Renal cortex interstitium (tissue), 15 donors: ENCODE results near the gene NUDCD3. TPM values are rescaled to one million over a fixed set of nuclear protein-coding genes. Genes with fewer than 3 reads are reported as not detected.

Source experiments
- DNase-seq, 11 donors: peaks; one replicate each; pipeline ENCODE4 v3.0.0-alpha.2; 2013; ENCODE audit warnings: low read depth in 9 of 11, low spot score in 4 of 11; ENCODE audit errors: extremely low read depth in 1 of 11
- long read RNA-seq, 16 experiments: transcript quantifications; one replicate each; lab custom pipeline, GENCODE V29; 2026
- polyA plus RNA-seq, 3 donors: library from polyadenylated mRNA; unstranded; fragments of 120-200 nt; gene quantifications; one replicate each; pipeline ENCODE4 v1.2.1, GENCODE V29; 2013; ENCODE audit not compliant: insufficient read length in 3 of 3

NUDCD3 gene
- 10 to 100 TPM; 81.7 to 96.9 (median 84.8) TPM for polyA plus RNA-seq
- long read RNA-seq, donor 1, full-length matches to known transcripts, result 7 of 22 reads
- long read RNA-seq, donor 1, partial matches to known transcripts, result 15 of 22 reads
- long read RNA-seq, donor 1, other reads (novel, unspliced or antisense), result 0 of 22 reads
- long read RNA-seq, donor 2, full-length matches to known transcripts, result 7 of 7 reads
- long read RNA-seq, donor 2, partial matches to known transcripts, result 0 of 7 reads
- long read RNA-seq, donor 2, other reads (novel, unspliced or antisense), result 0 of 7 reads
- long read RNA-seq, donor 3, full-length matches to known transcripts, result 13 of 13 reads
- long read RNA-seq, donor 3, partial matches to known transcripts, result 0 of 13 reads
- long read RNA-seq, donor 3, other reads (novel, unspliced or antisense), result 0 of 13 reads
- long read RNA-seq, donor 4, full-length matches to known transcripts, result 13 of 13 reads
- long read RNA-seq, donor 4, partial matches to known transcripts, result 0 of 13 reads
- long read RNA-seq, donor 4, other reads (novel, unspliced or antisense), result 0 of 13 reads
- long read RNA-seq, donor 5, result 0 reads
- long read RNA-seq, donor 6, full-length matches to known transcripts, result 3 of 15 reads
- long read RNA-seq, donor 6, partial matches to known transcripts, result 12 of 15 reads
- long read RNA-seq, donor 6, other reads (novel, unspliced or antisense), result 0 of 15 reads
- long read RNA-seq, donor 7, full-length matches to known transcripts, result 11 of 36 reads
- long read RNA-seq, donor 7, partial matches to known transcripts, result 19 of 36 reads
- long read RNA-seq, donor 7, other reads (novel, unspliced or antisense), result 6 of 36 reads
- long read RNA-seq, donor 8, result 0 reads
- long read RNA-seq, donor 9, full-length matches to known transcripts, result 7 of 491 reads
- long read RNA-seq, donor 9, partial matches to known transcripts, result 484 of 491 reads
- long read RNA-seq, donor 9, other reads (novel, unspliced or antisense), result 0 of 491 reads
- long read RNA-seq, donor 10, full-length matches to known transcripts, result 11 of 16 reads
- long read RNA-seq, donor 10, partial matches to known transcripts, result 0 of 16 reads
- long read RNA-seq, donor 10, other reads (novel, unspliced or antisense), result 5 of 16 reads
- long read RNA-seq, donor 11, full-length matches to known transcripts, result 10 of 20 reads
- long read RNA-seq, donor 11, partial matches to known transcripts, result 10 of 20 reads
- long read RNA-seq, donor 11, other reads (novel, unspliced or antisense), result 0 of 20 reads
- long read RNA-seq, donor 12, full-length matches to known transcripts, result 2 of 2 reads
- long read RNA-seq, donor 12, partial matches to known transcripts, result 0 of 2 reads
- long read RNA-seq, donor 12, other reads (novel, unspliced or antisense), result 0 of 2 reads
- long read RNA-seq, donor 13, result 0 reads
- long read RNA-seq, donor 14, full-length matches to known transcripts, result 5 of 18 reads
- long read RNA-seq, donor 14, partial matches to known transcripts, result 13 of 18 reads
- long read RNA-seq, donor 14, other reads (novel, unspliced or antisense), result 0 of 18 reads
- long read RNA-seq, donor 15, full-length matches to known transcripts, result 4 of 4 reads
- long read RNA-seq, donor 15, partial matches to known transcripts, result 0 of 4 reads
- long read RNA-seq, donor 15, other reads (novel, unspliced or antisense), result 0 of 4 reads
- long read RNA-seq, donor 16, full-length matches to known transcripts, result 28 of 78 reads
- long read RNA-seq, donor 16, partial matches to known transcripts, result 45 of 78 reads
- long read RNA-seq, donor 16, other reads (novel, unspliced or antisense), result 5 of 78 reads

DNA sequence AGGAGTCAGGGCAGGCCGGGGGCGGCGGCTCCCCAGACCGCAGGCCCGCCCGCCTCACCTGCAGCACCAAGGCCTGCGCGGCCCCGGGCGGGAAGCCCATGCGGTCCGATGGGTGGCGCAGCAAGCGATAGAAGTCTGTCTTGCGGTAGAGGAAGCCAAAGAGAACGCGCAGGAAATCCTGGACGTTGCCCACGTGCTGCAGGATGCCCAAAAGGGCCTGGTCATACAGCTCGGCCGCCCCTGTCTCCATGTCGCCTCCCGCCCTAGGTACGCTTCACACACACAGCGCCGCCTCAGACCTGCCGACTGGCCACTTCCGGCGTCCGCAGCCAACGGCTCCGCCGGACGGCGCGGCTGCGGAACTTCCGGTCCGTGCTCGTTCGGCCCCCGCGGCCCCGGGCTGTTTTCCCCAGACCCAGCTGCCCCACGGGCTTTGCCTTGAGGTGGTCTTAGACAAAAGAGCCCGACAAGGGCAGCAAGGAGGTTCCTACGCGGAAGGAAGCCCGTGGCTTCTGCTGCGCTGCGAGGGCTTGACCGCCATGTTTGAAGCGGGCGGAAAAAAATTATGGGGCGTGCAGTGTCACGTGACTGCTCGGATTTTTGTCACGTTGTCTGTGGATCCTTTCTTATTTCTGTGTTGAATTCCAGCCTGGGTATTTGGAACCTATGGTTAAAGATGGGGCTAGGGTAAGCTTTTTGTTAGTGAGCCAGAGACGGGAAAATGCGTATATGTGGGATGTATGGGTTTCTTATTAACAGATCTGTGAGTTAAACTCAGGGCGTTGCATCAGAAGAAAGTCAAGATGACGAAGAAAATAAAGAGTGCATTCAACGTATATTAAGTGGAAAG lies at the start of gene NUDCD3:
Gene NUDCD3, minus strand, starts transcription at position 308 of the 850 bp plus-strand sequence. Its CDS starts 58 bp downstream, at position 250.
- DNase-seq, result peak; percentile 73 to 88 (median 83)

DNA sequence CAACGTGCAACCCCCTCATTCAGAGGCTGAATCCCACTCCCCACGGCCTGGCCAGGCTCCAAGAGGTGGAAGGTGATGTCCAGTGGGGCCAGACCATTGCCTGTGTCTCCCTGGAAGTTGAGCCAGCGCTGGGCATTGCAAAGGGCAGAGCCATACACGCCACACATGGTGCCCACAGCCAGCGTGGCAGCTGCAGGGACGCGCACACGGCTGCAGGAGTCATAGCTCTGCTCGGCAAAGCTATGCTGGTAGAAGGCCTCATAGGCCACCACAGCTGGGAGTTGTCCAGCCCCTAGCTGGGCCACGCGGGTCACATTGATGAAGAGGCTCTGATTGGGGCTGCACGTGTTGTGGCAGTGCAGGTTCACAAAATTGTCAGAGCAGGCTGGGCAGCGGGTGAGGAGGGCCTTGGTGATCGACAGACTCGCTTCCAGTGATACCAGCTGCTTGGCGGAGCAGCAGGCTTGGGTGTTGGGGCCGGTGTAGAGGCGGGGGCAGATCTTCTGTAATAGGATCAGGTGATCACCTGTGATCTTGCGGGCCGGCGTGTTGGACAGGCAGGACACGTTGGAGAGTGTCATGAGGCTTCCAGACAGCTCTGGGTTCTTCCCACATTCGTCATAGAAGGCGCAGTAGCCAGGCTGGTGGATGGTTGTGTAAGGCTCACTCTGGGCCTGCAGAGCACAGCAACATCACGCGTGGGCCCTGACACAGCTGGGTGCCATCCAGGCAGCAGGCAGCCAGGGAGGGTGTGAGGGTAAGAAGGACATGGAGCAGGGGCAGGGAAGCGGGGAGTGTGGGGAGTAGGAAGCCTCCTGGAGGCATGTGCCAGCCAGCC lies 49.4 kb upstream of the NUDCD3 start:
- DNase-seq, result no peak

DNA sequence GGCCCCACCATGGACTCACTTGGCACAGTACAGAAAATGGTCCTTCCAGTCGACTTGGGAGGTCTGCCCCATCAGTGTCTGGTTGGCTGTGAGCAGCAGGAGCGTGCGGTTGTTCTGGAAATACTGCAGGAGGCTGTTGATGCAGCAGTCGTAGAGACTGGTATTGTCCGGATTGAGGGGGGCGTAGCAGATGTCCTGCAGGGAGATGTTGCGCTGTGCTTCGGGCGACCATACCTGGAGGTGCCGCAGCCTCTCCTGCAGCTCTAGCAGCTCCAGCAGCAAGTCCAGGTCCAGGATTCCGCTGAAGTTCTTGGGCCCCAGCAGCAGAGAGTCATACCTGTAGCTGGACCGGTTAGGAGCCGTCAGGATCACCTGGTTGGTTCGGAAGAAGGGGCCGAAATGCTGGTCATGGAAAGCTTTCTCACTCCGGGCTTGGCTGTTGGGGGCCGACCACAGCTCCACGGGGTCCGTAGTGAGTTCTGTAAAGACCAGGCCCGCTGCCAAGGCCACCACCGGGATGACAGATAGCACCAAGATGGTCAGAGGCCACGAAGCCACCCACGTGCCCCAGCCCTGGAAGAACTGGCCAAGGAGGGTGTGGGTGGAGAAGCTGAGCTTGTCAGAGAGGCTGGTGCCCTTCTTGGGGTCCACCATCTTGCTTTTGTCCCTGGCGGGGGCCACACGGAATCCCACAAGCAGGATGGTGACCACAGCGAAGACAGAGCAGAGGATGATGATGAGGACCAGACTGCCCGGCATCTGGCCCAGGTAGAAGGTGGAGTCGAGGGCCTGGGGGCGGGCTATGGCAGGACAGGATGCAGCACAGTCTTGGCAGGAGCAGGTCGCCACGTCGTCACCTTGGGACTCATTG lies 48.6 kb upstream of the NUDCD3 start:
- DNase-seq, result no peak

- DNase-seq, result no peak
Measured at GRCh38 chr7:44538093-44538797, 47.8 kb upstream of the NUDCD3 start.

- DNase-seq, result no peak
Measured at GRCh38 chr7:44537442-44537841, 47.0 kb upstream of the NUDCD3 start.

DNA sequence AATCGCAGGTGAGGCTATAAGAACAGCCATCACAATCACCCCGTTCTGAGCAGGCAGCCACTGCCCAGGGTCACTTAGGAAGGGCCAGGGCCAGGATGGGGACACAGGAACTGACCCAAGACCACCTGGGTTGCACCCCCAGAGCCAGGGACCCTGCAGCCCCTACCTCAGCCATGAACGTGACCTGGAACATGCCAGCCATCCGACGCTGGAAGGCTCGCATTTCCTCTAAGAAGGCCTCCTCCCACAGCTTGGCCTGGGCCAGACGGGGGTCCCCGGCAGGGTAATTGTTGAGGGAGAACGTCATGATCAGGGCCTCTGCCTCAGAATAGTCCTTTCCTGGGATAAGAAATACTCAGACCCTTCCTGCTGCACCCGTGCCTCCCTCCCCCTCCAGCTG lies 45.6 kb upstream of the NUDCD3 start:
- no peak for DNase-seq

- no peak for DNase-seq
Measured at GRCh38 chr7:44535348-44536064, 45.0 kb upstream of the NUDCD3 start.

DNA sequence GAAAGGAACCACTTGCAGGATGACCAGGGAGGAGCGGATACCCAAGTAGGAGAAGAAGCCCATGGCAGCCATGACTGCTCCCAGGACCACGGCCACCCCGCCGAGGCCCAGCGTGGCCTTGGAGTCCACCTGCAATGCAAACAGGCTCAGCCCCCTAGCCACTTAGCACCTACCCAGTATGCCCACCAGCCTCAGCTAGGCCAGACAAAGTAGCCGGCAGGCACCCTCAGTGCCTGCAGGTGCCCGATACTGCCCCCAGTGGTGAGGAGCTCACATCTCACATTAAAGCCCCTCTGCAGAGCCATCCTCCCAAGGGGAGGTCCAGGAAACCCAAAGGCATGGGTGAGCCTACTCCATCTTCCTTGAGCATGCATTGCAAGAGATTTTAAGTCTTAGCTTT lies 44.0 kb upstream of the NUDCD3 start:
- peak in 3 of 11 donors; percentile 4 to 7 (median 5) for DNase-seq

DNA sequence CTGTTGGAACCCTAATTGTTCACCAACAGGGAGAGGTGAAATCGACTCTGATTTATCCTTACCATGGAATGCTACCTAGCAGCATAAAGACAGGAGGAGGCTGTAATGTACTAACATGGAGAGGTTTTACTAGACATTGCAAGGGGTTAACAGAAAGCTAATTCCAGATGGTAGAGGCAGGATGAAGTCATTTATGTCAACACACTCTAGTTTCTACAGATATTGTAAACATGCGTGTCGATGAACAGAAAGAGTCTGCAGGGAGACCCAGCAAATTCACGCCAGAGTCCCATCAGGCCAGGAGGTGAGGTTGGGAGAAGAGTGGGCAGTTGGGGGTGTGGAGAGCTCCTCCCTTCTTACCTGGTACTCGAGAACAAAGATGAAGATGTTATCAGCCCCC lies 43.6 kb upstream of the NUDCD3 start:
- no peak for DNase-seq

DNA sequence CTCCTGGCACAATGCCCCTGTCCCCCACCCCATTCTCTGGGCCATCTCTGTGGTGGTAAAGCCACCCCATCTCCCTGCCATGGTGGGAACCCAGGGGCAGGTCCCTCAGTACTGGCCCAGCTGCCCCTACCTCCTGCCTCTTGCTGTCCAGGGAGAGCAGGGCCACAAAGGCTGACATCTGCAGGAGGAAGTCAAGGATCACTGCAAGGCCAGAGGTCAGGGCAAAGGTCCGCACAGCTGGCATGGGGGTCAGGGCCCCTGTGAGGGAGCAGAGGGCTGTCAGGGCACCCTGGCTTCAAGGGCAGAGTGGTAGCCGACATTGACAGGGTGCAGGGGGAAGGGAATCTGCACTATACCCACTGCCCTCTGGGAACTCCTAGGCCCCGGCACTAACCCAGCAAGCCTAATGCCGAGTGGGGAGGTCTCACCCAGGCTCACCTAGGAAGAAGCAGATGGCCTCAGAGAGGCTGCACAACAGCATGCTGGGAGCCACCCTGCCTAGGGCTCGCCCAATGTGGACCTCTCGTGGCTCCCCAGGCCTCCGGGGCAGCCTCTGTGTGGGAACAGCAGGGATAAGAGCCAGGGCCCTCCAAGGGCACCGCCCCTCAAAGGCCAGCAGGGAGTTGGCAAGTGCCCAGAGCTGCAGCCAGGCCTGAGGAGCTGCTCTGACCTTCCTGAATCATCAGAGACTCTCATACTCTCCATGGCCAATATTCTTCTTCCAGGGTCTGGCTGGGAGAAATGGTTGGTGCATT lies 43.0 kb upstream of the NUDCD3 start:
- DNase-seq, result no peak

- DNase-seq, result no peak
Measured at GRCh38 chr7:44531421-44532380, 41.2 kb upstream of the NUDCD3 start.

DNA sequence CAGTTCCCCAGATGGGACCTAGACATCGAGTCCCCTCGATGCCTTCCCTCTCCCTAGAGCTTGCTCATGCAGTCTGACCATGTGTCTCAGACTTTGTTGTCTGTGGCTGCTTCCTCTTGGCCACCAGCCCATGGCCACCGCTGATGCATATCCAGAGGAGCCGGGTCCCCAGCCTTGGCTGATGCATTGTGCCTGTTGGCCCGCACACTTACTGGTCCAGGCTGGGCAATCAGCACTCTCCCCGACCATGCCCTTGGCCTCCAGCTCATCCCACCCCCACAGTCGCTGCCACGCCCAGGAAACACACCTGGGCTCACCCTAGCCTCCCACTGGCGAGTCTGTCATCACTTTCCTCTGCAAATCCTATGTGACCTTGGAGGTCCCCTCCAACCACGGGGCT lies 40.5 kb upstream of the NUDCD3 start:
- no peak for DNase-seq
